Immature natural killer cell (primary cell): ENCODE results near the gene ALG3. TPM values are rescaled to one million over a fixed set of nuclear protein-coding genes. Genes with fewer than 3 reads are reported as not detected.

Experiments
- DNase-seq, 3 donors: peaks; one replicate each; pipeline ENCODE4 v3.0.0; 2022; ENCODE audit warnings: mixed read lengths in 1 of 3
- H3K27ac Mint-ChIP-seq, 6 donors: one replicate each; pipeline ENCODE4 v1.8.0; 2020; ENCODE audit warnings: mixed read lengths in 6 of 6, mild to moderate bottlenecking in 5 of 6, inconsistent platforms in 4 of 6, moderate library complexity in 3 of 6
- H3K27me3 Mint-ChIP-seq, 3 donors: one replicate each; pipeline ENCODE4 v1.8.0; 2020 to 2021; ENCODE audit warnings: low read depth in 3 of 3, mild to moderate bottlenecking in 3 of 3, mixed read lengths in 3 of 3, moderate library complexity in 3 of 3, inconsistent platforms in 1 of 3
- H3K36me3 Mint-ChIP-seq, 3 donors: one replicate each; pipeline ENCODE4 v1.8.0; 2020; ENCODE audit warnings: mixed read lengths in 3 of 3, inconsistent platforms in 2 of 3, mild to moderate bottlenecking in 2 of 3
- H3K4me1 Mint-ChIP-seq, 2 donors: one replicate each; pipeline ENCODE4 v1.8.0; 2020; ENCODE audit warnings: inconsistent platforms in 2 of 2, mild to moderate bottlenecking in 2 of 2, mixed read lengths in 2 of 2, moderate library complexity in 1 of 2
- H3K4me3 Mint-ChIP-seq, 5 donors: one replicate each; pipeline ENCODE4 v1.8.0; 2020; ENCODE audit warnings: mild to moderate bottlenecking in 5 of 5, mixed read lengths in 5 of 5, inconsistent platforms in 3 of 5, moderate library complexity in 3 of 5
- H3K9me3 Mint-ChIP-seq, 6 donors: one replicate each; pipeline ENCODE4 v1.8.0; 2020; ENCODE audit warnings: mild to moderate bottlenecking in 6 of 6, mixed read lengths in 6 of 6, inconsistent platforms in 4 of 6, moderate library complexity in 3 of 6
- polyA plus RNA-seq, 3 donors: library from polyadenylated mRNA; unstranded; fragments of 300-500 nt; fragmentation: Illumina TruSeq; gene quantifications; one replicate each; pipeline ENCODE4 v1.2.3, GENCODE V29; 2021

ALG3 gene
- polyA plus RNA-seq, 3 donors from 2014 or later: 35.7 to 62.5 (median 46.8) TPM

- Mint-ChIP-seq H3K4me1 (peaks cover 0 to 5% of the 10 kb centered on the region in 2 donors), H3K27ac (no peak overlapping the region), H3K27me3 (peaks cover 2 to 14% (median 10%) of the 10 kb centered on the region in 3 donors), H3K36me3 (no peaks in the 10 kb centered on the region), H3K9me3 (no peaks in the 10 kb centered on the region), H3K4me3 (no peak overlapping the region)
- no peak for DNase-seq
Measured at GRCh38 chr3:184223946-184224345, 24.8 kb downstream of the ALG3 start.

GRCh38 chr3:184222521-184222920, 26.2 kb downstream of the ALG3 start:
- Mint-ChIP-seq H3K4me3 (no peak overlapping the region), H3K27me3 (peaks cover 2 to 12% (median 10%) of the 10 kb centered on the region in 3 donors), H3K9me3 (no peaks in the 10 kb centered on the region), H3K27ac (no peak overlapping the region), H3K4me1 (no peaks in the 10 kb centered on the region), H3K36me3 (no peaks in the 10 kb centered on the region)
- no peak for DNase-seq

- DNase-seq: no peak
- Mint-ChIP-seq H3K9me3 (no peaks in the 10 kb centered on the region), H3K4me1 (no peaks in the 10 kb centered on the region), H3K4me3 (no peak overlapping the region), H3K27ac (no peak overlapping the region), H3K27me3 (peaks cover 4 to 8% (median 6%) of the 10 kb centered on the region in 3 donors), H3K36me3 (no peaks in the 10 kb centered on the region)
Measured at GRCh38 chr3:184218814-184219213, 29.9 kb downstream of the ALG3 start.

- H3K27ac Mint-ChIP-seq: no peak overlapping the region
- H3K4me3 Mint-ChIP-seq: no peak overlapping the region
- H3K36me3 Mint-ChIP-seq: no peaks in the 10 kb centered on the region
Measured at GRCh38 chr3:184211718-184212117, 37.0 kb downstream of the ALG3 start.

GRCh38 chr3:184211297-184211696, 37.5 kb downstream of the ALG3 start:
- DNase-seq: no peak
- Mint-ChIP-seq H3K9me3 (no peaks in the 10 kb centered on the region), H3K36me3 (no peaks in the 10 kb centered on the region), H3K4me1 (no peaks in the 10 kb centered on the region), H3K27me3 (peaks cover 0 to 7% (median 4%) of the 10 kb centered on the region in 3 donors), H3K27ac (no peak overlapping the region), H3K4me3 (no peak overlapping the region)

More at GRCh38 chr3:184211718-184212117, 37.0 kb downstream of the ALG3 start:
- no peaks in the 10 kb centered on the region for H3K4me1 Mint-ChIP-seq
- H3K27me3 Mint-ChIP-seq: peaks cover 0 to 7% (median 4%) of the 10 kb centered on the region in 3 donors
- DNase-seq: no peak
- H3K9me3 Mint-ChIP-seq: no peaks in the 10 kb centered on the region

GRCh38 chr3:184209146-184209923, 39.4 kb downstream of the ALG3 start:
- H3K9me3 Mint-ChIP-seq: no peaks in the 10 kb centered on the region
- no peak overlapping the region for H3K4me3 Mint-ChIP-seq
- no peak for DNase-seq
- no peak overlapping the region for H3K27ac Mint-ChIP-seq
- H3K4me1 Mint-ChIP-seq: no peaks in the 10 kb centered on the region
- H3K27me3 Mint-ChIP-seq: peaks cover 0 to 6% (median 4%) of the 10 kb centered on the region in 3 donors
- H3K36me3 Mint-ChIP-seq: no peaks in the 10 kb centered on the region

- Mint-ChIP-seq H3K4me1 (no peaks in the 10 kb centered on the region), H3K36me3 (no peaks in the 10 kb centered on the region), H3K27ac (no peak overlapping the region), H3K9me3 (no peaks in the 10 kb centered on the region), H3K27me3 (peaks cover 2 to 4% (median 2%) of the 10 kb centered on the region in 3 donors), H3K4me3 (no peak overlapping the region)
- DNase-seq: no peak
Measured at GRCh38 chr3:184203526-184203925, 45.2 kb downstream of the ALG3 start.

GRCh38 chr3:184200825-184201224, 47.9 kb downstream of the ALG3 start:
- no peak overlapping the region for H3K4me3 Mint-ChIP-seq
- peaks cover 2 to 4% (median 2%) of the 10 kb centered on the region in 3 donors for H3K27me3 Mint-ChIP-seq
- peaks cover 0 to 2% (median 0%) of the 10 kb centered on the region in 3 donors for H3K36me3 Mint-ChIP-seq
- no peak overlapping the region for H3K27ac Mint-ChIP-seq
- no peak for DNase-seq
- no peaks in the 10 kb centered on the region for H3K4me1 Mint-ChIP-seq
- H3K9me3 Mint-ChIP-seq: no peaks in the 10 kb centered on the region

- peaks cover 0 to 13% (median 12%) of the 10 kb centered on the region in 3 donors for H3K36me3 Mint-ChIP-seq
- peaks cover 2% of the 10 kb centered on the region in 3 donors for H3K27me3 Mint-ChIP-seq
- DNase-seq: no peak
- no peak overlapping the region for H3K27ac Mint-ChIP-seq
- H3K9me3 Mint-ChIP-seq: no peaks in the 10 kb centered on the region
- H3K4me1 Mint-ChIP-seq: no peaks in the 10 kb centered on the region
- no peak overlapping the region for H3K4me3 Mint-ChIP-seq
Measured at GRCh38 chr3:184198509-184198908, 50.3 kb downstream of the ALG3 start.

GRCh38 chr3:184196536-184196935, 52.2 kb downstream of the ALG3 start:
- H3K9me3 Mint-ChIP-seq: no peaks in the 10 kb centered on the region

GRCh38 chr3:184193991-184194539, 54.7 kb downstream of the ALG3 start:
- DNase-seq: no peak
- Mint-ChIP-seq H3K4me1 (peaks cover 3 to 9% of the 10 kb centered on the region in 2 donors), H3K27ac (peak overlapping the region in 1 of 6 donors; percentile 8), H3K36me3 (peaks cover 12 to 43% (median 22%) of the 10 kb centered on the region in 3 donors), H3K4me3 (no peak overlapping the region), H3K27me3 (peaks cover 0 to 2% (median 2%) of the 10 kb centered on the region in 3 donors), H3K9me3 (no peaks in the 10 kb centered on the region)

More at GRCh38 chr3:184196536-184196935, 52.2 kb downstream of the ALG3 start:
- Mint-ChIP-seq H3K4me1 (no peaks in the 10 kb centered on the region), H3K27ac (peak overlapping the region in 1 of 6 donors; percentile 64), H3K36me3 (peaks cover 8 to 27% (median 17%) of the 10 kb centered on the region in 3 donors), H3K27me3 (peaks cover 0 to 2% (median 2%) of the 10 kb centered on the region in 3 donors), H3K4me3 (no peak overlapping the region)
- no peak for DNase-seq

- Mint-ChIP-seq H3K4me1 (peaks cover 9 to 18% of the 10 kb centered on the region in 2 donors), H3K27ac (no peak overlapping the region), H3K4me3 (no peak overlapping the region), H3K36me3 (peaks cover 12 to 48% (median 22%) of the 10 kb centered on the region in 3 donors), H3K9me3 (no peaks in the 10 kb centered on the region), H3K27me3 (peaks cover 0 to 2% (median 2%) of the 10 kb centered on the region in 3 donors)
- DNase-seq: no peak
Measured at GRCh38 chr3:184192889-184193288, 55.9 kb downstream of the ALG3 start.
